Measurements from ENCODE around the gene BIVM.
A peak's percentile ranks its signal among the peaks of the same experiment; 100 is the strongest.

BIVM gene

DNA sequence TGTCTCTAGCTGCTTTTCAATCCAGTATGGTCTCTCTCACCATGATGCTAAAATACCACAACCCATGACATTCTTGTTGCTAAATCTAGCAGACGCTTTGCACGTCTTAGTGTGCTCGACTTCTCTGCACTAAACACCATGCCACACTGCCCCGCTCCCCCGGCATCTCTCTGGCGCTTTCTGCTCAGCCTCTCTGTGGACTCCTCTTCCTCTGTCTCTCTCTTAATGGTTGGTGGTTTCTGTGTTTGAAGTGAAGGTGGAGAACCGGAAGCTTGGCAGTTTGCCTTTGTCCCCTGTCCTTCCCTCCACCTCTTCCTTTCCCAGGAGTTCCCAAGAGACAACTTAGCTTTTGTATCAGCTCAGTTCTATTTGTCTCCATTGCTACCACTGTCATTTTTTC is 55.8 kb downstream of the BIVM start:
- TF ChIP-seq ZNF274 (IDR thresholded peaks at IDR 0.05; ENCODE audit: low read depth, low read length) (no peak), YY1 (IDR thresholded peaks at IDR 0.05; ENCODE audit: insufficient read depth, insufficient read length) (no peak), SUZ12 (IDR thresholded peaks at IDR 0.05; ENCODE audit: extremely low read depth, insufficient read depth, insufficient read length) (no peak)
- H3K27me3 ChIP-seq (ENCODE audit: insufficient read depth, insufficient read length), result no peaks in the 10 kb centered on the region
- no peaks in the 10 kb centered on the region for H3K4me1 ChIP-seq (ENCODE audit: insufficient read depth, insufficient read length)
- no peak overlapping the region for H3K4me3 ChIP-seq (ENCODE audit: insufficient read length, low read depth)
- DNase-seq (ENCODE audit: low read depth, low spot score), result no peak
- H3K9ac ChIP-seq (ENCODE audit: insufficient read length, low read depth), result no peak overlapping the region
- H3K9me3 ChIP-seq (ENCODE audit: insufficient read depth, low read length), result no peaks in the 10 kb centered on the region
- H3K36me3 ChIP-seq (ENCODE audit: insufficient read depth, insufficient read length, low read length), result peaks cover 32% of the 10 kb centered on the region

DNA sequence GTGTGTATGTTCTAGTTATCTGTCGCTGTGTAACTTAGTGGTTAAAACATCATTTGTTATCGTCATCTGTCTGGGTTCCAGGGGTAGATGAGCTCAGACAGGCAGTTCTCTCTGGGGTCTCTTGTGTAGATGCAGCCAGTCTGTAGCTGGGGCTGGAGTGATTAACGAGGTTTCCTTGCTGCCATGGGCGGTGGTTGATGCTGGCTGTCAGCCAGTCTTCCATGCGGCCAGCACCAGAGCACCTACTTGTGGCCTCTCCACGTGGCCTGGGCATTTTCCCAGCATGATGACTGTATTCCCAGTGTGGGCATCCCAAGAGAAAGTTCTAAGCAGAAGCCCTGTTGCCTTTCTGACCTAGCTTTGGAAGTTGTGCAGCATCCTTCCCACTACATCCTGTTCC is 57.6 kb downstream of the BIVM start:
- Histone ChIP-seq H3K9me3 (ENCODE audit: insufficient read depth, low read length) (no peaks in the 10 kb centered on the region), H3K27me3 (ENCODE audit: insufficient read depth, insufficient read length) (no peaks in the 10 kb centered on the region), H3K4me3 (ENCODE audit: insufficient read length, low read depth) (no peak overlapping the region), H3K4me1 (ENCODE audit: insufficient read depth, insufficient read length) (no peaks in the 10 kb centered on the region), H3K36me3 (ENCODE audit: insufficient read depth, insufficient read length, low read length) (peaks cover 43% of the 10 kb centered on the region), H3K9ac (ENCODE audit: insufficient read length, low read depth) (no peak overlapping the region)
- no peak for DNase-seq (ENCODE audit: low read depth, low spot score)
- TF ChIP-seq ZNF274 (IDR thresholded peaks at IDR 0.05; ENCODE audit: low read depth, low read length), result no peak
- TF ChIP-seq SUZ12 (IDR thresholded peaks at IDR 0.05; ENCODE audit: extremely low read depth, insufficient read depth, insufficient read length), result no peak
- no peak for TF ChIP-seq YY1 (IDR thresholded peaks at IDR 0.05; ENCODE audit: insufficient read depth, insufficient read length)

DNA sequence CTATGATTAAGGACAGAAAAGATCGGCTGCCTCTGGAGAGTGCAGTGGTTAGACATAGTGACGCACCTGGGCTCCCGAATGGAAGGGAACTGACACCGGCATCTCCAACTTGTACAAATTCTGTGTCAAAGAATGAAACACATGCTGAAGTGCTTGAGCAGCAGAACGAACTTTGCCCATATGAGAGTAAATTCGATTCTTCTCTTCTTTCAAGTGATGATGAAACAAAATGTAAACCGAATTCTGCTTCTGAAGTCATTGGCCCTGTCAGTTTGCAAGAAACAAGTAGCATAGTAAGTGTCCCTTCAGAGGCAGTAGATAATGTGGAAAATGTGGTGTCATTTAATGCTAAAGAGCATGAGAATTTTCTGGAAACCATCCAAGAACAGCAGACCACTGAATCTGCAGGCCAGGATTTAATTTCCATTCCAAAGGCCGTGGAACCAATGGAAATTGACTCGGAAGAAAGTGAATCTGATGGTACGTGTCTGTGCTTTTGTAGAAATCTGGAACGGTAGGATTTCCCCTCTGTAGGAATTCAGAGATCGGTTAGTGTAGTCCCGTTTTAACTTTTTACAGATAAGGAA is 63.8 kb downstream of the BIVM start:
- TF ChIP-seq SUZ12 (IDR thresholded peaks at IDR 0.05; ENCODE audit: extremely low read depth, insufficient read depth, insufficient read length), result no peak
- no peak for TF ChIP-seq ZNF274 (IDR thresholded peaks at IDR 0.05; ENCODE audit: low read depth, low read length)
- no peak for TF ChIP-seq YY1 (IDR thresholded peaks at IDR 0.05; ENCODE audit: insufficient read depth, insufficient read length)
- peaks cover 57% of the 10 kb centered on the region for H3K36me3 ChIP-seq (ENCODE audit: insufficient read depth, insufficient read length, low read length)
- no peaks in the 10 kb centered on the region for H3K4me1 ChIP-seq (ENCODE audit: insufficient read depth, insufficient read length)
- H3K4me3 ChIP-seq (ENCODE audit: insufficient read length, low read depth), result no peak overlapping the region
- no peaks in the 10 kb centered on the region for H3K9me3 ChIP-seq (ENCODE audit: insufficient read depth, low read length)
- no peak overlapping the region for H3K9ac ChIP-seq (ENCODE audit: insufficient read length, low read depth)
- DNase-seq (ENCODE audit: low read depth, low spot score), result no peak
- H3K27me3 ChIP-seq (ENCODE audit: insufficient read depth, insufficient read length), result no peaks in the 10 kb centered on the region

DNA sequence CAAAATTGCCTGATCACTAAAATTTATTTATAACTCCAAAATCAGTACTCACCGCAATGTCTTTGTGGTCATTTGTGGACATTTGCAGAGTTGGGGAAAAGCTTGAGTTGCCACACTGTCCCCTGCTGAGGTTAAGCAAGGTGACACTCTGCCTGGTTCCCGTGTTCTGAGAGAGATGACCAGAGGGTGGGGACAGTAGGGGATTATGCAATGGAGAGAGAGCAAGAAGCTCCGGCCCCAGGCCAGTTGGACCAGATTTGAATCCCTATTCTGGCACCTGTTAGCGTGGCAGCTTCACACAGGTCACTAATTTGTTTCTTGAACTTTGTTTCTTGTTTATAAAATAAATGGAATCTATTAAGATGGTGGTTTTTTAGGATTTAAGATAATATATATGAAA is 64.7 kb downstream of the BIVM start:
- no peak for TF ChIP-seq SUZ12 (IDR thresholded peaks at IDR 0.05; ENCODE audit: extremely low read depth, insufficient read depth, insufficient read length)
- no peak for TF ChIP-seq YY1 (IDR thresholded peaks at IDR 0.05; ENCODE audit: insufficient read depth, insufficient read length)
- no peak for TF ChIP-seq ZNF274 (IDR thresholded peaks at IDR 0.05; ENCODE audit: low read depth, low read length)
- H3K9ac ChIP-seq (ENCODE audit: insufficient read length, low read depth), result no peak overlapping the region
- no peak for DNase-seq (ENCODE audit: low read depth, low spot score)
- peaks cover 60% of the 10 kb centered on the region for H3K36me3 ChIP-seq (ENCODE audit: insufficient read depth, insufficient read length, low read length)
- no peaks in the 10 kb centered on the region for H3K27me3 ChIP-seq (ENCODE audit: insufficient read depth, insufficient read length)
- no peak overlapping the region for H3K4me3 ChIP-seq (ENCODE audit: insufficient read length, low read depth)
- no peaks in the 10 kb centered on the region for H3K4me1 ChIP-seq (ENCODE audit: insufficient read depth, insufficient read length)
- H3K9me3 ChIP-seq (ENCODE audit: insufficient read depth, low read length), result no peaks in the 10 kb centered on the region

DNA sequence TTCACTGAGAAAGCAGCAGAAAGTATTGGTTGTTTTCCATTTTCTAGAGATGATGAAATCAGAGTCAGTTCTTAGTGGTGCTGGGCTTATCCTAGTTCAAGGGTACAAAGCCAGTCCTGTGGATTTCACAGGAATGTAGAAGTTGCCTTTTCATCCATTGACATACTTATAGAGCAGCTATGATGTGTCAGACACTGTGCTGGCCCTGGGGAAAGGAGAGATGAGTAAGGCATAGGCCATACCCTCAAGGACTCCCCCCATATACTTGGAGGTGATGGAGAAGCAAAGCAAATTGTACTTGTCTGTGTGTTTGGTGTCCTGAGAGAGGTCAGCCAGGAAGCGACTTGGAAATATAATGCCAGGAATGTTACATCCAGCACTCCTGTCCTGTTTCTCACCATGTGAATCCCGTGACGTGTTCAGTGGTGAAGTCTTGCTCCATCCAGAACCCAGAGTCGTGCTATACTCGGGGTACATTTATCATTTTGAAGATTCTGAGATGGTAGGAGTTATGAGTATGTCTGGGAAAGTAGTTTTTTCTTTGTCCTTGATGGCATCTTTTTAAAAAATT is 69.5 kb downstream of the BIVM start:
- Histone ChIP-seq H3K9me3 (ENCODE audit: insufficient read depth, low read length) (no peaks in the 10 kb centered on the region), H3K4me3 (ENCODE audit: insufficient read length, low read depth) (no peak overlapping the region), H3K36me3 (ENCODE audit: insufficient read depth, insufficient read length, low read length) (peaks cover 41% of the 10 kb centered on the region), H3K9ac (ENCODE audit: insufficient read length, low read depth) (no peak overlapping the region), H3K27me3 (ENCODE audit: insufficient read depth, insufficient read length) (no peaks in the 10 kb centered on the region), H3K4me1 (ENCODE audit: insufficient read depth, insufficient read length) (no peaks in the 10 kb centered on the region)
- no peak for TF ChIP-seq YY1 (IDR thresholded peaks at IDR 0.05; ENCODE audit: insufficient read depth, insufficient read length)
- TF ChIP-seq ZNF274 (IDR thresholded peaks at IDR 0.05; ENCODE audit: low read depth, low read length), result no peak
- TF ChIP-seq SUZ12 (IDR thresholded peaks at IDR 0.05; ENCODE audit: extremely low read depth, insufficient read depth, insufficient read length), result no peak
- no peak for DNase-seq (ENCODE audit: low read depth, low spot score)

DNA sequence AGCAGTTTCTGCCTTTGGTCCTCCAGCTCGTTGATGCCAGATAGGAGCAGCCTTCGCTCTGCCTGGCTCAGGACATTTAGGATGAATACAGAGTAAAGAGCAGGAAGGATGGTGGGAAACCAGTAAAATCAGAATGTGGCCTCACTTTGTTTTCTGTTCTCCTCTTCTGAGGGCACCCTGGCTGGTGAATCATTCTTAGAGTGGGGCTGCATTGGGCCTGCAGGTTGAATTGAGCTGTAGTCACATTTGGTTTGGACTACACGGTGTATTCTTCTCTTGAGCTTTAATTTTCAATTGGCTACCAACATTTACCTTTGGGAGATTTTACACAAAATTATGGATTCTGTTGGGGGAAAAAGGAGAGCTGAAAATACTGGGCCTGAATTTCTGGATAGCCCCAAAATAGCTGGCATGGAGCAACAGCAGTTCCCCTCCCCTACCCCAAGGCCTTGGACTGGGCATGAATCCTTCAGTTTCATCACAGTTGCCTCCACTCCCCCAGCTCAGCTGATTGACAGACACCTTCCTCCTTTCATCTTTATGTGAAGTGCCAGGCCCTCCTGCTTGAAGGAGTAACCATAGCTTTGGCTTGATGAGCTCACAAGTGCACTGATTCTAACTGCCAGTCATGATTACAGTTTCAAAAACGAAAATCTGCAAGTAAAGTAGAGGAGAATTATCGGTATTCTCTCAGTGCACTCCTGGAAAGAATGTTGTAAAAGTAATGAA is 71.2 kb downstream of the BIVM start:
- no peak for DNase-seq (ENCODE audit: low read depth, low spot score)
- no peak overlapping the region for H3K4me3 ChIP-seq (ENCODE audit: insufficient read length, low read depth)
- H3K9ac ChIP-seq (ENCODE audit: insufficient read length, low read depth), result no peak overlapping the region
- no peak for TF ChIP-seq YY1 (IDR thresholded peaks at IDR 0.05; ENCODE audit: insufficient read depth, insufficient read length)
- TF ChIP-seq ZNF274 (IDR thresholded peaks at IDR 0.05; ENCODE audit: low read depth, low read length), result no peak
- TF ChIP-seq SUZ12 (IDR thresholded peaks at IDR 0.05; ENCODE audit: extremely low read depth, insufficient read depth, insufficient read length), result no peak
- no peaks in the 10 kb centered on the region for H3K9me3 ChIP-seq (ENCODE audit: insufficient read depth, low read length)
- H3K27me3 ChIP-seq (ENCODE audit: insufficient read depth, insufficient read length), result no peaks in the 10 kb centered on the region
- H3K4me1 ChIP-seq (ENCODE audit: insufficient read depth, insufficient read length), result no peaks in the 10 kb centered on the region
- peaks cover 41% of the 10 kb centered on the region for H3K36me3 ChIP-seq (ENCODE audit: insufficient read depth, insufficient read length, low read length)

DNA sequence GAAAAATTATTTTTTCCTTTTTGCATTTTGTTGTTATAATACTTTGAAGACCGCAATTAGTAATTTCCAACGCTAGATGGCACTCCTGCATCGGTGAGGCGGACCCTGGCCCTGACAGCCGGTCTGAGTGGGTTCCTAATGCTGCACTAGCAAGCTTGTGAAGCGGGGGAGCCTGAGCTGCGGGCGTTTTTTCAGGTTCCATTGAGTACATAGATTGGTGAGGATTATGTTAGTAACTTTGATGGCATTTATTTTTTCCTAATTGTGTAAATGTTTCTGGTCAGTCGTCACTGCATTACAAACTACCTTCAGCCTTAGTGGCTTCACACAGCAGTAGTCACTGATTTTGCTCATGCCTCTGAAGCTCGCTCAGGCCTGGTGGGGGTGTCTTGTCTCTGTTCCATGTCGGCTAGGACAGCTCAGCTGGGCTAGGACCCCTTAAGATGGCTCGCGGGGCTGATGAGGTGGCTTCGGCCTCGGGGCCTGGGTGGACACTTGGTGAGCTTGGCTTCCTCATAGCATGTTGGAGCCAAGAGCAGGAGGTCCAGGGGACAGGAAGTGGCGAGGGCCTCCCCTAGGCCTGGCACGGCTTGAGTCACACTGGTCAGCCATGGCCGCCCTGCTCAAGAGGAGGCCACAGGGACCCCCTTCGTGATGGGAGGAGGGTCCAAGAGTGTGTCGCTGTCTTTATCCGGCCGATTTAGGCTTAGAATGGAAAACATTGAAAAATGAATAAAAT is 71.9 kb downstream of the BIVM start:
- Histone ChIP-seq H3K9ac (ENCODE audit: insufficient read length, low read depth) (no peak overlapping the region), H3K4me3 (ENCODE audit: insufficient read length, low read depth) (no peak overlapping the region), H3K9me3 (ENCODE audit: insufficient read depth, low read length) (no peaks in the 10 kb centered on the region), H3K36me3 (ENCODE audit: insufficient read depth, insufficient read length, low read length) (peaks cover 37% of the 10 kb centered on the region), H3K4me1 (ENCODE audit: insufficient read depth, insufficient read length) (no peaks in the 10 kb centered on the region), H3K27me3 (ENCODE audit: insufficient read depth, insufficient read length) (no peaks in the 10 kb centered on the region)
- DNase-seq (ENCODE audit: low read depth, low spot score), result peak; percentile 39
- TF ChIP-seq YY1 (IDR thresholded peaks at IDR 0.05; ENCODE audit: insufficient read depth, insufficient read length) (no peak), SUZ12 (IDR thresholded peaks at IDR 0.05; ENCODE audit: extremely low read depth, insufficient read depth, insufficient read length) (no peak), ZNF274 (IDR thresholded peaks at IDR 0.05; ENCODE audit: low read depth, low read length) (no peak)
